SHP77 treated with DMSO at 0.1 percent for 48 hours (cell line): ENCODE data around the gene MLST8.
A peak's percentile ranks its signal among the peaks of the same experiment; 100 is the strongest.
"Not testable (repeated sequence)": the region's sequence is repeated elsewhere in the genome, so short reads cannot be mapped to it uniquely, and the experiment has no call there.

ENCODE experiments used
- DNase-seq: peaks from one replicate; lab custom pipeline; 2025; lab: John Stamatoyannopoulos, UW

Gene MLST8

DNA sequence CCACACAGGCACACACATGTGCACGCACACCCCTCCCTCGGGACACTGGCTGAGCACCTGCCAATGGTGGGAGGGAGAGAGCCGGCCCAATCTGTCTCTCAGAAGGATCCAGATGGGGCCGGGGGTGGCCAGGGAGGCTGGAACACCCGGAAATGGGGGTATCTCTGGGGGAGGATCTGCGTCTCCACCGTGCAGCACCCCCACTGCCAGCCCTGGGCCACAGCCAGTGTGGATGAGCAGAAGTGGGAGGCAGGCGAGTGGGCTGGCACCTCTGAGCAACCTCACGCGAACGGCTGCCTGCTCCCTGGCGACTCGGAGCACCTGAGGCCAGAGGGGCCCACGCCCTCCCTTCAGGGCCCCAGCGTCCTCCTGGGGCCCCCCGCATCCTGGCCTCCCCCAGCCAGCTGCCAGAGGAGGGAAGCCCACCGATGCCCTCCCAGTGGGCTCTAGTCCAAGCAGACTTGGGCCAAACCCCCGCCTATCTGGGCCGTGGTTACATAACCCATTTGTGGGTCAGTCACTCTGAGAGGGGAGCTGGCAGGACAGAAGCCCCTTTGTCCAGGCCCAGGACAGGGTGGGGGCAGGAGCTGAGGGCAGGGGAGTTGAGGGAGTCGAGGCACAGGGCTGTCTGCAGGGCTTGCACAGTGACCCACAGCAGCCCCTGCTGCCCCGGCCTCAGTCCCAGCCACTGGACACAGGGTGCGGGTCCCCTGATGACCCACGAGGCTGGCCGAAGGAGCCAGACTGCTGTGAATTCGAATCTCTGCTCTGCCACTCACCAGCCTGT lies 14.4 kb upstream of the MLST8 start:
- no peak for DNase-seq

GRCh38 chr16:2191446-2191706 lies 13.9 kb upstream of the MLST8 start:
- DNase-seq: no peak

DNA sequence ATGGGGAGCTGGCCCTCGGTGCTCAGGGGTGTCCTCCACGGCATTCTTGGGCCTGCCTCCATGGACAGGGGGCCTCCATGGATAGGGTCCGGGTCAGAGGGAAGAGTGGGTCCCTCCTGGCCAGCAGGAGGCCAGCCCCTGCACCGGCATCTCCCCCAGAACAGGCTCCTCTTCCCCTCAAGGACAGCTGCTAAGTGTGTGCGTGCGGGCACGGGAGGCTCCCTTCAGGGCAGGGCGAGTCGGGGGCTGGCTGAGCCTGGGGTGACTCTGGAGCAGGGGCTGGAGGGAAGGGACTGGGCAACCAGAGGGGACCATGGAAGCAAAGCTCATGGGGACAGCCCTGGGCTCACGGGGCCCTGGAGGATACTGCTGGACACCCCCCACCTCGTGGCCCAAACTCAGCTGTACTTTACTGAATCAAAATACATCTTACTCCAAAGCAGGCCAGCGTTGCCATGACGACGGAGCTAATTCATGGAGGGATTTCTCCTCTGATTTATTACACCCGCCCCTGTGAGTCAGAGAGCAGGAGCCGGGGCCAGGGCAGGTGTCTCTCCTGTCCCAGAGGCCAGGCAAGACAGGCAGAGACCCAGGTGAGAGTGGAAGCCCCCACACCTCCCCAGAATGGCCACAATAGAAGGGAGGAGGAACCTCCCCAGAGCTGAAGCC lies 11.0 kb upstream of the MLST8 start:
- no peak for DNase-seq

DNA sequence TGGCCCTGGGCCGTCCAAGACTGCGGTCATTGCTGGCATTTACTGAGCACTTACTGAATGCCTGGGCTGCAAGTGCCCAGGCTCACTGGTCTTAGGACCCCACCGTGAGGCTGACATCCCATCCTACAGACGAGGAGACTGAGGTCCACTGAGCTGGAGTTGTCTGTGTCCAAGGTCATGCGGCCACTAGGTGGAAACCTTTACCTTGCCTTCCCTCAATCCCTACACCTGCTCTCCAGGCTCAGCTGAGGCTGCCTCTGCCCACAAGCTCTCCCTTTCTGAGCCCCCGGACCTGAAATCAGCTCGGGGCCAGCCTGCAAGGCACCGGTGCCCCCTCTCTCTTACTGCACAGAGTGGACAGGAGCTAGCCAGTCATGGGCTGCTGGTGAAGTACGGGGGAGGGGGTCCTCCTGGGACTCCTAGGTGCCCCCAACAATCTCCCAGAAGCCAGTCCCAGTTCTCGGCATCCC lies 10.4 kb upstream of the MLST8 start:
- DNase-seq: peak; percentile 37

- DNase-seq: no peak
These were observed 9.7 kb upstream of the MLST8 start for GRCh38 chr16:2195322-2196161.

GRCh38 chr16:2196162-2196980 lies 8.9 kb upstream of the MLST8 start, which contains the start of gene CASKIN1:
Gene CASKIN1 (minus strand): TSS chr16:2196605. CDS start chr16:2196432, 173 bp downstream.
- DNase-seq: no peak

DNA sequence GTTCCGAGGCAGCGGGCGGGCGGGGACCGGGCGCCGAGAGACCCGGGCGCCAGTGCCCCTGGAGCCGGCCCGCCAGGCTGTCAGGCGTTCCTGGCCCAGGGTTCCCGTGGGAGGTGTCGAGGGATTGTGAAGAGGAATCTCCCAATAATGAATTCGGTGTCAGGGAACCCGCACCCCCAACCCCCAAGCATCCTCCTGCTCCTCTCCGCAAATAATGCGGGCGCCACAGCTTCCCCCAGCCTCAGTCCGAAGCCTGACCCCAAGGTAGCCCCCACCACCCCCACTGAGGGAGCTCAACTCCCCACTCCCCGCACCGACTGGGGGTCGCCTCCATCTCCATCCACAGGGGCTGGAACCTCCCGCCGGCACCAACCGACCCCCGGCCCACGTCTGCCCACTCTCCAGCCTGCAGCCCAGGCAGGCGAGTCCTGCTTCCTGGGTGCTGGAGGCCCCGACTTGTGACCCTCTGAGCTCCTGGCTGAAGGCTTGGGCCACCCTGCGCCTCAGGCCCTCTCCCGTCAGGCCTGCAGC lies 8.2 kb upstream of the MLST8 start:
- no peak for DNase-seq

DNA sequence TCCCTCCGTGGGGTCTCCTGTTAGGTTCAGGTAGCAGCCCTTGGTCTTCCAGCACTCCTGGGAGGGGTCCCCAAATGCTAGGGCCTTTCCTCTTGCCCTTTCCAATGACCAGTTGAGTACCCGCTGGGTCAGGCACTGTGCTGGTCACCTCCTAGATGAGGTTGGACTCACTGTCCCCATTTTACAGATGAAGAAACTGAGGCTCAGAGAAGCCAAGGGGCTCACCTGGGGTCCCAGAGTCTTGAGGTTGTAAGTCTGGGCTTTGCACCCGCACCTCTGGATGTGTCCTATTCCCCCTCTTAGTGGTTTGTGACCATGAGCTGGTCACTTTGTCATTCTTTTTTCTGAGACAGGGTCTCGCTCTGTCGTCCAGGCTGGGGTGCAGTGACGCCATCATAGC lies 7.5 kb upstream of the MLST8 start:
- DNase-seq: no peak

DNA sequence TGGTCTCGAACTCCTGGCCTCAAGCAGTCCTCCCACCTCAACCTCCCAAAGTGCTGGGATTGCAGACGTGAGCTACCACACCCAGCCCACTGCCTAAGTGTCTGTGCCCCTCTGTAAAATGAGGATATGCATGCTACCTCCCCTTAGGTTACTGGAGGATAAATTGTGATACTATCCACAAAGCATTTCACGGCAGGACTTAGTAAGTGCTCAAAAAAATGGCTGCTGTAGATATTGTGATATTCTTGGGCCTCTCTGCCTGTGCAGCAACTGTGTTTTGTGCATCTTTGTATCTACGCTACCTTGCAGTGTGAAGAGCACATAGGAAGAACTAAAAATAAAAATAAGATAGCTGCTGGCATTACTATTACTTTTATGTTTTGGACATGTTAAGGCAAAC lies 7.0 kb upstream of the MLST8 start:
- DNase-seq: no peak

- DNase-seq: no peak
These were observed 6.2 kb upstream of the MLST8 start for GRCh38 chr16:2199095-2199494.

- no peak for DNase-seq
These were observed 5.6 kb upstream of the MLST8 start for GRCh38 chr16:2199621-2200139.

GRCh38 chr16:2200313-2200712 lies 4.9 kb upstream of the MLST8 start:
- no peak for DNase-seq

DNA sequence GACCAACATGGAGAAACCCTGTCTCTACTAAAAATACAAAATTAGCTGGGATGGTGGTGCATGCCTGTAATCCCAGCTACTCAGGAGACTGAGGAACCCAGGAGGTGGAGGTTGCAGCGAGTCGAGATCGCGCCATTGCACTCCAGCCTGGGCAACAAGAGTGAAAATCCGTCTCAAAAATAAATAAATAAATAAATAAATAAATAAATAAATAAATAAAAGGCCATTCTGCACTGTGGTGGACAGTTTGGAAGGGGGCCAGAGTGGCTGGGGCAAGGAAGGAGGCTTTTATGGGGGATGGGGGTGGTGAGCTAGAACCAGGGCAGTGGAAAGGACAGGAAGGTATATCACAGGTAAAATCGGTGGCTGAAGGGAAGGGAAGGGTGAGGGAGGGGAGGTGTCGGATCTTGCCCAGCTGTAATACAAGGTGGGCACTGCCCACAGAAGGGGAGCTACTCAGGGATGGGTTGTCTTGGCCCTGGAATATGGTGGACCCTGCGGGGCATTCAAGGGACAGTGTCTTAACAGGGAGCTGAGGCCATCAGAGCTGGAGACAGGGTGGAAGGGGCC lies 2.0 kb upstream of the MLST8 start:
- DNase-seq: not testable (repeated sequence)

GRCh38 chr16:2204416-2205103 lies 694 bp upstream of the MLST8 start:
- DNase-seq: no peak

DNA sequence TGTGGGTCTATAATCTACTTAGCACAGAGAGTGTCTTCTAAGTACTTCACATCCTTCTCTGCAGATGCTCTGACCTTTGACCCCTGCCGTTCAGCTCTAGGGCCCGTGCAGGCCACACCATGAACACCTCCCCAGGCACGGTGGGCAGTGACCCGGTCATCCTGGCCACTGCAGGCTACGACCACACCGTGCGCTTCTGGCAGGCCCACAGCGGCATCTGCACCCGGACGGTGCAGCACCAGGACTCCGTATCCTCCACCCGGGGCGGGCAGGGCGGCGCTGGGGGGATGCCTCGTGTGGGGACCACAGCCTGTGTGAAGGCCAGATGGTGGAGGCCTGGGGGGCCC lies 686 bp downstream of the MLST8 start:
- no peak for DNase-seq

GRCh38 chr16:2206420-2206779 lies 1.1 kb downstream of the MLST8 start:
- DNase-seq: no peak

- no peak for DNase-seq
These were observed 1.7 kb downstream of the MLST8 start for GRCh38 chr16:2206780-2207433.

- DNase-seq: no peak
These were observed 2.6 kb downstream of the MLST8 start for GRCh38 chr16:2207872-2208271.

DNA sequence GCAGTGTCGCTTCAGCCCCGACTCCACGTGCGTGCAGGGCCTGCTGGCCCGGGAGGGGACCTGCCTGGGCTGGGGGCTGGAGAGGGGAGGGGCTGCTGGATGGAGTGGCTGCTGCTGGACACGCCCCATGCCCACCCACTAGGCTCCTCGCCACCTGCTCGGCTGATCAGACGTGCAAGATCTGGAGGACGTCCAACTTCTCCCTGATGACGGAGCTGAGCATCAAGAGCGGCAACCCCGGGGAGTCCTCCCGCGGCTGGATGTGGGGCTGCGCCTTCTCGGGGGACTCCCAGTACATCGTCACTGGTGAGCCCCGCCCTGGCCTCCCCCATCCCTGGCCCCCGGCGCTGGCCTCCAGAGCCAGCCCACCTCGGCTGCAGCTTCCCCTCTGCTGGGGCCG lies 3.1 kb downstream of the MLST8 start:
- peak; percentile 24 for DNase-seq

GRCh38 chr16:2208772-2209171 lies 3.5 kb downstream of the MLST8 start:
- DNase-seq: no peak
